ENCODE measurements around the gene INO80.

Gene INO80

GRCh38 chr15:40942337-40942854 lies 173.7 kb downstream of the INO80 start:
- no peak for TF ChIP-seq CTCF (IDR thresholded peaks at IDR 0.05)

- peak; percentile 95 for TF ChIP-seq CTCF (IDR thresholded peaks at IDR 0.05)
Measured at GRCh38 chr15:40941528-40942336, 174.3 kb downstream of the INO80 start.

DNA sequence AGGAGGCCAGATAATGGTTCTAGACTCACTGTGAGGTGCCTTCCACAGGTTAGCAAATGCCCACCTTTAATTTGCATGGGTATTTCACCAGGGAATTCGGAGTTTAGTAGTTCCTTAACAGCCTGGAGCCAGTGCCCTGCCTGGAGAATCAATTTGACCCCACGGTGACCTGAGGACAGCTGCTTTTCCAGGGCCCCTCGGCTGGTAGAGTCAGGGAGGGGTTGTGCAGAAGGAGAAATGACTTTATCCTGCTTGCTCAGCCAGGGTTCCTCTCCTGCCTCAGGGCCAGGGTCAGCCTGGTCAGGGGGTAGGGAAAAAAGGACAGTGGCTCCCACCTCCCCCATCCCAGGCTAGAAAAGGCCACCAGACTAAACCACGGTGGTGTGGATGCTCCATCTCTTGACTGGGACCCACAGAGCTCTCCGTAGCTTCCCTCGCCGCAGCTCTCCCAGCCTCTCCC lies 175.0 kb downstream of the INO80 start:
- TF ChIP-seq CTCF (IDR thresholded peaks at IDR 0.05) = no peak

DNA sequence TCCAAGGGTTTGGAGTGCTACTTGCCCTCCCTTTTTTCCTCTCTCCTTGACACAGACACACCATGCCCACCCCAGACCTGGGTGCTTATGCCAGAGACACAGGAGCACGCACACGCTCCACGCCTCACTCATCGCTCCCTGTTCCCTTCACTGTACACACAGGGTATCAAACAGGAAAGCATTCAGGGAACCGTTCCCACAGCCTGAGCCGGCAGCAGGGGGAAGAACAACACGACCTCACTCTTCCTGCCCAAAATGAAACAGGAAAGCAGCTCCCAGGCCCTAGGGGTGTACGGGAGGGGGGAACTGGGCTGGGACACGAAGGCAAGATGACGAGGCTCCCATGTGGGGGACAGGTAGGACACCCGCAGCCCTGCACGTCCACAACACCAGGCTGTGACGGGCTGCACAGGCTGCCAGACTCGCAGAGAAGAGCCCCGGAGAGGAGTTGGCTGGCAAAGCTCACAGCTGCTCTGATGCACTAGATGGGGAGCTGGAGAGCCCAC lies 175.7 kb downstream of the INO80 start:
- TF ChIP-seq CTCF (IDR thresholded peaks at IDR 0.05) = no peak

DNA sequence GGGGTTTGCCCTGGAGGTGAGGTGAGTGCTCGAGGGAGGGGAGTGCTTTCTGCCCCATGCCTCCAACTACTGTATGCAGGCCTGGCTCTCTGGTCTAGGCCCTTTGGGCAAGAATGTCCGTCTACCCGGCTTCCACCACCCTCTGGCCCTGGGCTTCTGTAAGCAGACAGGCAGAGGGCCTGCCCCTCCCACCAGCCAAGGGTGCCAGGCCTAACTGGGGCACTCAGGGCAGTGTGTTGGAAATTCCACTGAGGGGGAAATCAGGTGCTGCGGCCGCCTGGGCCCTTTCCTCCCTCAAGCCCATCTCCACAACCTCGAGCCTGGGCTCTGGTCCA lies 177.6 kb downstream of the INO80 start:
- no peak for TF ChIP-seq CTCF (IDR thresholded peaks at IDR 0.05)

- peak; percentile 76 for TF ChIP-seq CTCF (IDR thresholded peaks at IDR 0.05)
Measured at GRCh38 chr15:40937762-40938535, 178.1 kb downstream of the INO80 start.

- TF ChIP-seq CTCF (IDR thresholded peaks at IDR 0.05) = no peak
Measured at GRCh38 chr15:40936709-40937666, 179.1 kb downstream of the INO80 start.

Measured in LNCAP (cell line).